GM23248 (cell line): ENCODE measurements around the gene QPCTL.

Source experiments
- EZH2 ChIP-seq: fragments of 200-600 bp; sonication (generic); IDR thresholded peaks from 2 replicates; pipeline ENCODE4 v1.6.1; 2018; ENCODE audit warnings: antibody characterized with exemption, mild to moderate bottlenecking; ENCODE audit not compliant: insufficient read depth, poor library complexity, severe bottlenecking
- EZH2phosphoT487 ChIP-seq: fragments of 200-600 bp; sonication (generic); IDR thresholded peaks from 2 replicates; pipeline ENCODE4 v1.6.1; 2018; ENCODE audit warnings: antibody characterized with exemption, moderate library complexity, mild to moderate bottlenecking, low read depth; ENCODE audit not compliant: insufficient read depth

GRCh38 chr19:45645068-45645630 is 47.3 kb upstream of the QPCTL start:
- TF ChIP-seq EZH2 (no peak), EZH2phosphoT487 (no peak)
